Suppressor macrophage treated with lipopolysaccharide for 4 hours (primary cell): ENCODE results near the gene CHCHD6.

Experiments used
- DNase-seq: peaks from one replicate; pipeline ENCODE4 v3.0.0-alpha.2; 2020

The CHCHD6 gene

GRCh38 chr3:126946405-126946804 is 242.4 kb downstream of the CHCHD6 start:
- no peak for DNase-seq

DNA sequence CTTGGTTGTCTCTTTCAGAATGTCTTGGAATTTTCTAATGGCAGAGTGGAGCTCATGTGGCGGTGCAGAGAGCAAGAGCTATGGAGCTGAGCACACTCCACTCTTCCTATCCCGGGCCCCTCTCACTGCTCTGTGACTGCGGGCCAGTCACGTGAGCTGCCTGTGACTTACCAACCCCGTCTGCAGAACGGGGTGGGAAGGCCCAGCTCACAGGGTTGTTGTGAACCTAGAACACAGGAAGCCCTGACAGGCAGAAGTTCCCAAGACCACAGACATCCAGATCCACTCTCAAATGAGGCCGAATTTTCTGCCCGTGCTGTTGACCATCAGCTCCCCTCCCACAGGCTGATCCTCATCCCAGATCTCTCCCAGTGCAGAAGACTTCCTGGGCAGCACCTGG is 243.4 kb downstream of the CHCHD6 start:
- DNase-seq, result no peak

- DNase-seq, result no peak
Measured at GRCh38 chr3:126948980-126949535, 245.0 kb downstream of the CHCHD6 start.

- DNase-seq, result no peak
Measured at GRCh38 chr3:126951561-126951960, 247.5 kb downstream of the CHCHD6 start.

DNA sequence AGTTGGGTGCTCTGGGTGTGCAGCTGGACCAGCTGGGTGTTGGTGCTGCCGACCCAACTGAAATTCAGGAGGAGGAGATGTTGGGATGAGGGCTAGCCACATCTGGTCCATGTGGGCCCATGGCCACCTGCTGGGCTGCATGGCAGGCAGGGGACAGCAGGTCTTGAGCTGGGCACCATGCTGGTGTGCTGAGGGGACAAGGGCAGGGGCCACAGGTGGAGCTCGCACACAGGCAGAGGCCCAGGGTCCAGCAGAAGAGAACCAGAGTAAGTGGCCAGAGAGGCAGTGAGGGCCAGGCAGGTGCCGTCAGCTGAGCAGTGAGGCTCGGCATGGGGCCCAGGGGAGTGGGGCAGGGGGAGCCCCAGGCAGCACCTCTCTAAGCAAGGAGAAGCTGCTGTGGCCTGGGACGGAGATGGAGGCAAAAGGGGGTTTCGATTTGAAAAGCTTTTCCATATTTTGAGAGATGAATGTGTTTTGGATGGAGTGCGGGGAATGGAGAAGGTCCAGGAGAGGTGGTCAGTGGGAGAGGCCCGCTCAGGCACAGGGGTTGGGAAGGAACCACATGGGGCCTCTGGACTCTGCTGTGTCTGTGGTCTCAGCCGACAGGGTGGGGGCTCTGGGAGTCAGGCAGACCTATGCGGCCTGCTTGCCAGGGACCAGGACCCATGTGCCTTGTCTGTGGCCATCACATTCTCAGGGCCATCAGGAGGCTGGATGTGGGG is 248.4 kb downstream of the CHCHD6 start:
- no peak for DNase-seq

- no peak for DNase-seq
Measured at GRCh38 chr3:126952983-126953660, 249.1 kb downstream of the CHCHD6 start.

GRCh38 chr3:126954141-126954842 is 250.3 kb downstream of the CHCHD6 start:
- DNase-seq, result peak; percentile 59

GRCh38 chr3:126955004-126955790 is 251.2 kb downstream of the CHCHD6 start:
- DNase-seq, result no peak

DNA sequence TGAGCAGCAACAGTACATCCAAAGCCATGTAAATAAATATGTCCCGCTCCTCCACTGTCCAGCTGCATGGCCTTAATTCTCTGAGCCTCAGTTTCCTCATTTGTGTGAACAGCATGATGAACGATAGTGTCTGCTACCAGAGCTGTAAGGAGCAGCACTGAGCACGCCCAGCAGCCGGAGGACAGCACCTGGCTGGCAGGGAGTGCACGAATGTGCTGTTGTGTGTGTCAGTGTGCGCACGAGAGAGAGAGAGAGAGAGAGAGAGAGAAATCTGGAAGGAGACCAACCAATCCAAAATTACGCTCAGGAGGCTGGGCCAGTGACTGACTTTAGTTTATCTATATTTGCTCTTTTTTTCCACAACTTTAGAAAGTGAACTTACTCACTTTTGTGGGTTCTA is 252.3 kb downstream of the CHCHD6 start:
- no peak for DNase-seq

GRCh38 chr3:126956866-126957650 is 253.0 kb downstream of the CHCHD6 start:
- no peak for DNase-seq

DNA sequence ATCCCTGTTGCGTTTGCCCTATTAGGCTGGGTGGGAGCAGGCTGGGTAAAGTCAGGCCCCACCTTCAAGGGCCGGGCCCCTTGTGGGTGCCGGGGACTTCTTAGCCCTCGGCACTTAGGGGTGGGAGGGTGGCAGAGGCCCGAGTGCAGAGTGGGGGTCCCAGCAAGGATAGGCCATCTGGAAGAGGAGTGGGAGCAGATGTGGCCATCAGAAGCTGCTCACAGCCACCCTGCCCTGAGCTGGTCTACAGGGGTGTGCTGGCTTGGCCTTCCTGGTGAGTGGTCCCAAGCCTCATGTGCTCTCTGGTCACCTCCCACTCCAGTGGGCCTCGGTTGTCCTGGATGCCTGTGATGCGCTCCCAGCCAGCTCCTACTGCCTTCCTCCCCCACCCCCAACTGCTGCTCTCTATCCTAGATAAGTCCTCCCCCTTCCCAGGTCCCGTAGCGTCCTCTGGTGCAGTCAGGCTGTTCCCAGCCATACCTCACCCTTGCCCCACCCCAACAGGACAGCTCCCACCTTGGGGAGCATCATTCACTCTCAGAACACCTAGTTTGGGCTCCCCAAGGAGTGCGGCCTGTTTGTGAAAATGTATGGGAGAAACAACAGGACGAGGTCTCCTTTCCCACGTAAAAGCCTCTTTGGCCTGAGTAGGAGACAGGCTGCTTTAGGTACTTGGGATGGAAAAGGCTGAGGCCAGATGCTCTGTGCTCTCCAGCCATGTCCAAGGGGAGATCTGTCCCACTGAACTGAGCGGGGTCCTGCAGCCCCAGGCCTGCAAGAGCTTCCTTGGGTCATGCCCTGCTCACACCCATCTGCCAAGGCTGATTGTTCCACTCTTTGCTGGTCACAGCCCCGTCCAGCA is 254.0 kb downstream of the CHCHD6 start:
- no peak for DNase-seq

DNA sequence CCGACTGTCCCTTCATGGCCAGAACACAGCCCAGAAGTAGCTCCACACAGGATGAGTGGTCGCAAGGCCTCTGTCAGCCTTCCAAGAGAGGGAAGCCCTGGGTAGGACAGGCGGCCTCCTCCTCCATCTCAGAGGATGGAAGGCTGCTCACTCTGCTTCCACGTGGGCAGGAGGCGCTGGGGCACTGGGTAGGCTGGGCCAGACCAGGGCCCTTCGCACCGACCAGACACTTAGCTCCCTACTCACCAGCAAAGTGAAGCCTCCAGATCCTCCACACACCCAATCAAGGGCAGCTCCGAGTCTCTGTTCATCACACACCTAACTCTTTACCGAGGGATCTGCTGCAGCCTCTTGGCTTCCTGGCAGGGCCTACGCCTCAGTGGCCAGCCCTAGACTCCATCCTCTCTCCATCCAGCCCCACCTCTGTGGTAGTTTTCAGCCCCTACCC is 254.6 kb downstream of the CHCHD6 start:
- no peak for DNase-seq

DNA sequence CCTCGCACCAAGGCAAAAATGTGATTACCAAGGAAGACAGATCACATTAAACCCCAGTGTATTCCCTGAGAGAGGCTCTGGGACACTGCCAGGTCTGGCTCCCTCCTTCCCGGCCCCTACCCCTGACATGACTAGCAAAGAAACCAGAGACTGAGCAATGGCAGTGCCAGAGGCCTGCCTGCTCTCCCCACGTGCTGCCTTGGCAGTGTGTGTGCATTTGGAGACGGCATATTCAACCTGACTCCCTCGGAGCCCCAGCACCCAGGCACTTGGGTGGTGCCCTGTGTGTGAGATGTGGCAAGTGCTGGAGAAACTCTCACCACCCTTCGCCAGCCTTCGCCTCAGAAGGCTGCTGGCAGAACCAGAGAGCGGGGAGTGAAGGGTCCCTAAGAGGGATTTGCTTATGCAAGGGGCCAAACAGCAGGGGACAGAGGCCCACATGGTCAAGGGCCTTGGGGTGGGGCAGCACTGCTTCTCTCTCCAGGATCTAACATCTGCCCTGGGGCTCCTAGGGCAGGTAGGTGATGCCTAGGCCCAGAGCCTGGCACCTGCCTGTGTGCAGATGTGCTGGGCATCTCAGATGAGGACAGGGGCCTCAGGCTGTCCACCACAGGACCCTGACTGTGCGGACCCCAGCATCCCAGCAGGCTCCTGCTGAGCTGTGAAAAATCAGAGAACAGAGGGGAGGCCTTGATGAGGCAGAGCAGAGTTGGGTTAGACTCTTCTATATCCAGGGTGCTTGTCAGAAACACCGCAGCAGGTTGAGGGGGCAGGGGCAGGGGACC is 255.3 kb downstream of the CHCHD6 start:
- no peak for DNase-seq

- no peak for DNase-seq
Measured at GRCh38 chr3:126959921-126960603, 256.0 kb downstream of the CHCHD6 start.

GRCh38 chr3:126960604-126960995 is 256.6 kb downstream of the CHCHD6 start:
- DNase-seq, result no peak

DNA sequence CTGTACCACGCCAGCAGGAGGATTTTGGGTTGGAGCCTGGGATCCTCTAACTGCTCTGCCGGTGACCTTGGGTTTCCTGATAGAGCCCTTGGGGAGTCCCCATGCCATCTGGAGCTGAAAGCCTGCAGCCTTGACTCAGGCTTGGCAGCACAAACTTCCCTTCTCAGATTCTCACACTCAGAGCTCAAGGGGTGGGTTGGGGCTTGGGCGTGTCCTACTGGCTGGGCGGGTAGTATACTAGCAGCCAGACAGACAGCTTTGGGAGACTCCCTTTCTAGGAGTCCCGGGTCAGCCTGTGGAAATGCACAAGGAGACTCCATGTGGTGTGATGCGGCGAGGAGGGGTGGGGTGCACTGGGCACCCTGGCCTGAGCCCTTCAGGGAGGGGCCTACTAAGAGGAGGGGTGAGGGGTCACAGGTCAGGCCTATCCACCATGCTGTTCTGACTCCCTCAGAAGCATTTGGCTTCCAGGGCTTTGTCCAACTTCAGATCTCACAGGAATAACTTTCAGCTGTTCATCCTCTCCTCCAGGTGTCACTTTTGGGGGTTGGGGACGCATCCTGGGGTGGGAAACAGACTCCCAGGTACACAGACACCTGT is 257.3 kb downstream of the CHCHD6 start:
- peak; percentile 68 for DNase-seq

DNA sequence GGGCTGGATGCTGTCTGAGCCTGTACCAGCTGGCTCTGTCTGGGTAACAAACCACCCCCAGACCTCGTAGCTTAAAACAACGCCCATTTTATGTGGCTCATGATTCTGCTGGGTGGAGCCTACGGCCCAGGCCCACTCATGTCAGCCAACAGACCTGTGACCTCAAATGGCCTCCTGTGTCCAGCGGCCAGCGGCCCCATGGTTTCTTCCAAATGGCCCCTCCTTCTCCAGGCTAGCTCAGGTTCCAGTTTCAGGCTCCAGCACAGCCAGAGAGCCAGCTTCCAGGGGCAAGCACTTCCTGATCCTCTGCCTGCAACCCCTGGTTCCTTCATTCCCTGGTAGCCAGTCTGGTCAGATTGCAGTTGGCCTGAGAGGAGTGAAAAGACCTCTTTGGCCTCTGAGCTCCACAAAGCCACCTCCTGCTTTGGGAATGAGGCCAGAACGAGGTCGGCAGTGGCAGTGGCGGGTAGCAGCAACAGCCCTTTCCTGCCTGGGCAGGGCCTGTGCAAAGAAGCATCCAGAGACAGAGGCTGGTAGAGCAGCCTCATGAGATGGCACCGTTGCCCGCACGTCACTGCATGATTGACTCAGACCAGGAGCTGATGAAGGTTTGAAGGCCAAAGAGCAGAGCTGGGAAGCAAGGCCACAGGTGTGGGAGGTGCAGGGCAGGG is 257.9 kb downstream of the CHCHD6 start:
- DNase-seq, result no peak

DNA sequence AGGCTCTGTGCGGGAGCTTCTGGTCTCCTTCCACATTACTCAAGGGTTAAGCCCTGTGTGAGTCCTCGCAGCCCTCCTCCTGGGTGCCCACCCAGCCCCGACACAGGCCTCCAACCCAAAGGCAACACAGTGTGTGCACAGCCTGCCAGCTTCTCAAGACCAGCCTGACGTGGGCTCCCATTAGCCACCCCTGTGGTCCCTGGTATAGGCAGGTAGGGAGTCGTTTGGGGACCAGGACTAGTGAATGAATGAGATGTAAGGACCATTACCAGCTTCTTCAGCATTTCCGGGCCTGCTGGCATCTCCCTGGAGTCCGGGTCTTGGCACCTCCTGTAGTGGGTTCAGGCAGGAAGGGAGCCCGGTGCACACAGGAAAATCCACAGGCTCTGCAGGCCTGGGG is 258.7 kb downstream of the CHCHD6 start:
- DNase-seq, result no peak
